Breast epithelium (tissue), 3 donors: Measurements from ENCODE around the gene RNF130.

Experiments
- POLR2A ChIP-seq: fragments of 450-650 bp; IDR thresholded peaks from one replicate; pipeline ENCODE4 v1.6.1; 2016; ENCODE audit warnings: antibody characterized with exemption, mild to moderate bottlenecking, moderate library complexity
- TF ChIP-seq, protein P1 (sequence below), 3 donors: fragments of 450-650 bp; IDR thresholded peaks; one replicate each; pipeline ENCODE4 v1.5.1; 2016 to 2017; ENCODE audit warnings: antibody characterized with exemption in 3 of 3, mild to moderate bottlenecking in 3 of 3, moderate library complexity in 3 of 3

GRCh38 chr5:180027459-180028089 lies 44.0 kb downstream of the RNF130 start:
- TF ChIP-seq, protein P1, sequence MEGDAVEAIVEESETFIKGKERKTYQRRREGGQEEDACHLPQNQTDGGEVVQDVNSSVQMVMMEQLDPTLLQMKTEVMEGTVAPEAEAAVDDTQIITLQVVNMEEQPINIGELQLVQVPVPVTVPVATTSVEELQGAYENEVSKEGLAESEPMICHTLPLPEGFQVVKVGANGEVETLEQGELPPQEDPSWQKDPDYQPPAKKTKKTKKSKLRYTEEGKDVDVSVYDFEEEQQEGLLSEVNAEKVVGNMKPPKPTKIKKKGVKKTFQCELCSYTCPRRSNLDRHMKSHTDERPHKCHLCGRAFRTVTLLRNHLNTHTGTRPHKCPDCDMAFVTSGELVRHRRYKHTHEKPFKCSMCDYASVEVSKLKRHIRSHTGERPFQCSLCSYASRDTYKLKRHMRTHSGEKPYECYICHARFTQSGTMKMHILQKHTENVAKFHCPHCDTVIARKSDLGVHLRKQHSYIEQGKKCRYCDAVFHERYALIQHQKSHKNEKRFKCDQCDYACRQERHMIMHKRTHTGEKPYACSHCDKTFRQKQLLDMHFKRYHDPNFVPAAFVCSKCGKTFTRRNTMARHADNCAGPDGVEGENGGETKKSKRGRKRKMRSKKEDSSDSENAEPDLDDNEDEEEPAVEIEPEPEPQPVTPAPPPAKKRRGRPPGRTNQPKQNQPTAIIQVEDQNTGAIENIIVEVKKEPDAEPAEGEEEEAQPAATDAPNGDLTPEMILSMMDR (IDR thresholded peaks at IDR 0.05) = no peak
- TF ChIP-seq POLR2A = no peak
